Right lobe of liver (tissue), 6 donors: ENCODE measurements around the gene IL21R. TPM values are rescaled to one million over a fixed set of nuclear protein-coding genes. Genes with fewer than 3 reads are reported as not detected.
A peak's percentile ranks its signal among the peaks of the same experiment; 100 is the strongest.

Experiments
- ATAC-seq, 4 donors: fragments of 200-7000 bp; cut with Tn5 transposase; one replicate each; pipeline ENCODE4 v1.9.1; 2020; ENCODE audit warnings: mild to moderate bottlenecking in 4 of 4, moderate library complexity in 4 of 4
- DNase-seq, 3 donors: peaks; one replicate each; pipeline ENCODE4 v3.0.0-alpha.2; 2020
- H3K27ac ChIP-seq, 3 donors: fragments of 200-600 bp; one replicate each; pipeline ENCODE4 v1.8.0; 2022
- H3K27me3 ChIP-seq, 2 donors: fragments of 200-600 bp; one replicate each; pipeline ENCODE4 v1.8.0; 2022
- H3K36me3 ChIP-seq, 4 donors: fragments of 200-600 bp; sonication (generic) in 1 of 4; one replicate each; pipeline versions ENCODE4 v1.5.1 to v1.8.0; 2017 to 2022; ENCODE audit warnings: control low read depth in 1 of 4
- H3K4me1 ChIP-seq, 4 donors: fragments of 200-600 bp; sonication (generic) in 1 of 4; one replicate each; pipeline versions ENCODE4 v1.5.1 to v1.8.0; 2017 to 2022; ENCODE audit warnings: control low read depth in 1 of 4
- H3K4me3 ChIP-seq, 3 donors: fragments of 200-600 bp; one replicate each; pipeline ENCODE4 v1.8.0; 2022
- H3K9me3 ChIP-seq, 4 donors: fragments of 200-600 bp; sonication (generic) in 1 of 4; one replicate each; pipeline versions ENCODE4 v1.5.1 to v1.8.0; 2017 to 2022; ENCODE audit warnings: control low read depth in 1 of 4
- CTCF ChIP-seq, 4 donors: fragments of 200-600 bp in 3 of 4; fragments of 450-650 bp in 1 of 4; IDR thresholded peaks; one replicate each; pipeline versions ENCODE4 v1.5.1 to v1.8.0; 2016 to 2022; ENCODE audit warnings: antibody characterized with exemption in 4 of 4, mild to moderate bottlenecking in 2 of 4
- POLR2A ChIP-seq: fragments of 450-650 bp; IDR thresholded peaks from one replicate; pipeline ENCODE4 v1.6.1; 2017; ENCODE audit warnings: antibody characterized with exemption, mild to moderate bottlenecking
- WGBS: methylation state at CpG from one replicate; pipeline ENCODE4 v1.1.6; 2018; ENCODE audit warnings: low coverage, low lambda C conversion rate; ENCODE audit not compliant: insufficient coverage; ENCODE audit errors: missing lambda C conversion rate; 5-methylcytosine and 5-hydroxymethylcytosine counted together
- intact Hi-C, 2 donors: fragments of 100-400 bp; cut with DNase I; formaldehyde crosslinking; loops; one replicate each; pipeline versions ENCODE4 v1.11.2 to v1.14.1; 2022
- total RNA-seq, 6 experiments: library from RNA; depleted of rRNA in 2 of 6; stranded (reverse); fragments of >200 nt in 2 of 6; fragmentation: NEBNext Ultra II Directional in 3 of 6; extraction: Animal tissue kit (Norgen Biotek cat#: 25700) in 3 of 6; gene quantifications; one replicate each; pipeline versions ENCODE4 v1.1.0 to v1.2.4, GENCODE V29; 2016 to 2023
- donor health status: DM: no; HTN: yes; CAD: no.
- donor health status: DM: no; HTN: no; CAD: no.
- donor health status: DM: no; HTN: no; CAD: no.
- donor health status: DM: no; HTN: yes; CAD: no.
- donor health status: DM: no; HTN: yes; CAD: no.

The IL21R gene
- total RNA-seq, 6 experiments from 2014 or later = 0.09 to 1.3 (median 0.31) TPM

GRCh38 chr16:27449434-27450195 lies 47.6 kb downstream of the IL21R start:
- H3K27me3 ChIP-seq = no peaks in the 10 kb centered on the region
- peak; percentile 33 to 59 (median 54) for ATAC-seq
- H3K27ac ChIP-seq = no peak overlapping the region
- no peaks in the 10 kb centered on the region for H3K9me3 ChIP-seq
- H3K4me1 ChIP-seq = no peaks in the 10 kb centered on the region
- intact Hi-C loops = loop anchor here in 1 of 2 donors (10.0 kb wide), 1 partner anchor 225 kb away; no protein-coding TSS in a partner anchor
- TF ChIP-seq CTCF (IDR thresholded peaks at IDR 0.05) (no peak), POLR2A (no peak)
- 19% methylated on average over 5 of the region's 31 CpGs for WGBS
- peak in 1 of 3 donors; percentile 43 for DNase-seq
- H3K36me3 ChIP-seq = no peaks in the 10 kb centered on the region
- no peak overlapping the region for H3K4me3 ChIP-seq

GRCh38 chr16:27450196-27450549 lies 48.2 kb downstream of the IL21R start:
- WGBS = 15% methylated on average over 5 of the region's 5 CpGs
- Histone ChIP-seq H3K9me3 (no peaks in the 10 kb centered on the region), H3K36me3 (no peaks in the 10 kb centered on the region), H3K4me1 (no peaks in the 10 kb centered on the region), H3K27me3 (no peaks in the 10 kb centered on the region), H3K27ac (no peak overlapping the region), H3K4me3 (no peak overlapping the region)
- no peak for TF ChIP-seq CTCF (IDR thresholded peaks at IDR 0.05)
- no peak for TF ChIP-seq POLR2A
- intact Hi-C loops = loop anchor here in 1 of 2 donors (10.0 kb wide), 1 partner anchor 225 kb away; no protein-coding TSS in a partner anchor
- ATAC-seq (no peak), DNase-seq (no peak)

GRCh38 chr16:27452569-27453493 lies 50.9 kb downstream of the IL21R start:
- ATAC-seq (no peak), DNase-seq (no peak)
- H3K27ac ChIP-seq = no peak overlapping the region
- no peak overlapping the region for H3K4me3 ChIP-seq
- intact Hi-C loops = loop anchor here in 1 of 2 donors (10.0 kb wide), 1 partner anchor 228 kb away; no protein-coding TSS in a partner anchor
- H3K36me3 ChIP-seq = no peaks in the 10 kb centered on the region
- no peaks in the 10 kb centered on the region for H3K27me3 ChIP-seq
- WGBS = 58% methylated on average over 4 of the region's 16 CpGs
- H3K4me1 ChIP-seq = no peaks in the 10 kb centered on the region
- H3K9me3 ChIP-seq = no peaks in the 10 kb centered on the region
- TF ChIP-seq POLR2A = no peak
- TF ChIP-seq CTCF (IDR thresholded peaks at IDR 0.05) = no peak

- no peak for TF ChIP-seq POLR2A
- no peak for TF ChIP-seq CTCF (IDR thresholded peaks at IDR 0.05)
- intact Hi-C loops = loop anchor here in 1 of 2 donors (10.0 kb wide), 1 partner anchor 229 kb away; no protein-coding TSS in a partner anchor
- DNase-seq (no peak), ATAC-seq (no peak)
- no peaks in the 10 kb centered on the region for H3K36me3 ChIP-seq
- 67% methylated on average over 2 of the region's 3 CpGs for WGBS
- H3K4me3 ChIP-seq = no peak overlapping the region
- no peaks in the 10 kb centered on the region for H3K27me3 ChIP-seq
- H3K4me1 ChIP-seq = no peaks in the 10 kb centered on the region
- H3K9me3 ChIP-seq = no peaks in the 10 kb centered on the region
- no peak overlapping the region for H3K27ac ChIP-seq
Observed at GRCh38 chr16:27453494-27453825, 51.5 kb downstream of the IL21R start.
